HS-5 (cell line): ENCODE results near the gene GPR160.

ENCODE experiments used
- DNase-seq: peaks from one replicate; pipeline ENCODE4 v3.0.0-alpha.2; 2012; ENCODE audit warnings: low read depth

Gene GPR160

GRCh38 chr3:170027233-170028102, 10.3 kb upstream of the GPR160 start:
- DNase-seq = no peak

- DNase-seq = no peak
These were observed 4.3 kb upstream of the GPR160 start for GRCh38 chr3:170033489-170033888.

- DNase-seq = no peak
These were observed 777 bp downstream of the GPR160 start for GRCh38 chr3:170038434-170039110.

- DNase-seq = no peak
These were observed 2.6 kb downstream of the GPR160 start for GRCh38 chr3:170040418-170040817.

- DNase-seq = no peak
These were observed 5.7 kb downstream of the GPR160 start for GRCh38 chr3:170043506-170043905.

- no peak for DNase-seq
These were observed 6.5 kb downstream of the GPR160 start for GRCh38 chr3:170044271-170044670.

GRCh38 chr3:170044795-170045244, 7.0 kb downstream of the GPR160 start:
- DNase-seq = no peak

- no peak for DNase-seq
These were observed 8.7 kb downstream of the GPR160 start for GRCh38 chr3:170046269-170047132.

GRCh38 chr3:170047133-170047404, 9.3 kb downstream of the GPR160 start:
- DNase-seq = no peak

GRCh38 chr3:170049146-170050000, 11.6 kb downstream of the GPR160 start:
- DNase-seq = no peak

- DNase-seq = no peak
These were observed 13.0 kb downstream of the GPR160 start for GRCh38 chr3:170050753-170051152.

GRCh38 chr3:170052398-170052797, 14.6 kb downstream of the GPR160 start:
- no peak for DNase-seq

- no peak for DNase-seq
These were observed 16.4 kb downstream of the GPR160 start for GRCh38 chr3:170054204-170054603.

GRCh38 chr3:170055209-170055608, 17.4 kb downstream of the GPR160 start:
- DNase-seq = peak; percentile 20

GRCh38 chr3:170056710-170057454, 19.1 kb downstream of the GPR160 start:
- no peak for DNase-seq

GRCh38 chr3:170057550-170057949, 19.8 kb downstream of the GPR160 start:
- no peak for DNase-seq

GRCh38 chr3:170058127-170058526, 20.3 kb downstream of the GPR160 start:
- no peak for DNase-seq

GRCh38 chr3:170059447-170059846, 21.7 kb downstream of the GPR160 start:
- DNase-seq = no peak

GRCh38 chr3:170062068-170062467, 24.3 kb downstream of the GPR160 start:
- DNase-seq = no peak

- DNase-seq = no peak
These were observed 25.0 kb downstream of the GPR160 start for GRCh38 chr3:170062769-170063168.

- no peak for DNase-seq
These were observed 25.9 kb downstream of the GPR160 start for GRCh38 chr3:170063691-170064090.
